Left colon (tissue), 2 donors: ENCODE results near the gene TGFA. TPM values are rescaled to one million over a fixed set of nuclear protein-coding genes. Genes with fewer than 3 reads are reported as not detected.
A peak's percentile ranks its signal among the peaks of the same experiment; 100 is the strongest.

Experiments
- ATAC-seq: fragments of 200-7000 bp; cut with Tn5 transposase; one replicate; pipeline ENCODE4 v1.9.1; 2020; ENCODE audit warnings: mild to moderate bottlenecking, moderate library complexity
- DNase-seq, 2 donors: peaks; one replicate each; pipeline ENCODE4 v3.0.0-alpha.2; 2020
- intact Hi-C, 2 donors: fragments of 100-400 bp; cut with DNase I in 1 of 2; cut with micrococcal nuclease in 1 of 2; formaldehyde crosslinking; loops; one replicate each; pipeline versions ENCODE4 v1.11.2 to v1.14.0; 2022; cut with DNase I, micrococcal nuclease
- total RNA-seq, 2 donors: library from RNA; stranded (reverse); fragmentation: NEBNext Ultra II Directional; extraction: Animal tissue kit (Norgen Biotek cat#: 25700); gene quantifications; one replicate each; pipeline ENCODE4 v1.2.1, GENCODE V29; 2021
- donor health status: DM: no; HTN: no; CAD: no.
- donor health status: DM: yes; HTN: yes; CAD: no.

The TGFA gene
- total RNA-seq, 2 donors from 2014 or later = 30.5 to 30.8 TPM

- no peak for ATAC-seq
- intact Hi-C loops = no loop called here
- no peak for DNase-seq
Measured at GRCh38 chr2:70556608-70557007, 3.0 kb upstream of the TGFA start.

- DNase-seq (peak in 1 of 2 donors; percentile 10), ATAC-seq (no peak)
- intact Hi-C loops = no loop called here
Measured at GRCh38 chr2:70554338-70554892, 789 bp upstream of the TGFA start.

- ATAC-seq (peak; percentile 56), DNase-seq (peak; percentile 56 to 67)
- intact Hi-C loops = no loop called here
Measured at GRCh38 chr2:70553334-70553583, 367 bp downstream of the TGFA start.

- ATAC-seq (peak; percentile 13), DNase-seq (peak in 1 of 2 donors; percentile 58)
- intact Hi-C loops = no loop called here
Measured at GRCh38 chr2:70552501-70553333, 909 bp downstream of the TGFA start.

GRCh38 chr2:70551167-70551566, 2.5 kb downstream of the TGFA start:
- ATAC-seq = no peak
- DNase-seq = no peak
- intact Hi-C loops = no loop called here

- ATAC-seq (no peak), DNase-seq (no peak)
- intact Hi-C loops = no loop called here
Measured at GRCh38 chr2:70549962-70550361, 3.7 kb downstream of the TGFA start.

GRCh38 chr2:70549064-70549710, 4.4 kb downstream of the TGFA start:
- intact Hi-C loops = no loop called here
- ATAC-seq = no peak

GRCh38 chr2:70548233-70548632, 5.4 kb downstream of the TGFA start:
- ATAC-seq (no peak), DNase-seq (no peak)
- intact Hi-C loops = no loop called here

More at GRCh38 chr2:70549064-70549710, 4.4 kb downstream of the TGFA start:
- no peak for DNase-seq

GRCh38 chr2:70546885-70547284, 6.7 kb downstream of the TGFA start:
- ATAC-seq = no peak
- intact Hi-C loops = no loop called here

GRCh38 chr2:70546376-70546775, 7.2 kb downstream of the TGFA start:
- intact Hi-C loops = no loop called here
- DNase-seq = no peak
- no peak for ATAC-seq

More at GRCh38 chr2:70546885-70547284, 6.7 kb downstream of the TGFA start:
- no peak for DNase-seq

GRCh38 chr2:70541481-70542020, 12.1 kb downstream of the TGFA start:
- DNase-seq (no peak), ATAC-seq (no peak)
- intact Hi-C loops = no loop called here

GRCh38 chr2:70537840-70538239, 15.8 kb downstream of the TGFA start:
- intact Hi-C loops = no loop called here
- DNase-seq = no peak
- ATAC-seq = no peak

- ATAC-seq (no peak), DNase-seq (no peak)
- intact Hi-C loops = no loop called here
Measured at GRCh38 chr2:70536517-70537055, 17.0 kb downstream of the TGFA start.

GRCh38 chr2:70535573-70535972, 18.1 kb downstream of the TGFA start:
- no peak for ATAC-seq
- no peak for DNase-seq
- intact Hi-C loops = no loop called here

GRCh38 chr2:70534183-70534836, 19.3 kb downstream of the TGFA start:
- ATAC-seq = no peak
- DNase-seq = no peak
- intact Hi-C loops = no loop called here

GRCh38 chr2:70532244-70532935, 21.2 kb downstream of the TGFA start:
- intact Hi-C loops = no loop called here
- DNase-seq (no peak), ATAC-seq (no peak)

GRCh38 chr2:70531419-70532086, 22.1 kb downstream of the TGFA start:
- DNase-seq = no peak
- intact Hi-C loops = no loop called here
- peak; percentile 67 for ATAC-seq

- no peak for ATAC-seq
- DNase-seq = no peak
- intact Hi-C loops = no loop called here
Measured at GRCh38 chr2:70529610-70530009, 24.0 kb downstream of the TGFA start.
